Ishikawa (cell line): ENCODE measurements around the gene PDE4B.

ENCODE experiments used
- CEBPB ChIP-seq: IDR thresholded peaks from 2 replicates; pipeline ENCODE4 v1.6.1; 2012
- CREB1 ChIP-seq: IDR thresholded peaks from 2 replicates; pipeline ENCODE4 v1.6.1; 2012; ENCODE audit warnings: low read depth
- EGR1 ChIP-seq: IDR thresholded peaks from 2 replicates; pipeline ENCODE4 v1.6.1; 2012
- EP300 ChIP-seq: IDR thresholded peaks from 2 replicates; pipeline ENCODE4 v1.6.1; 2012; ENCODE audit warnings: borderline replicate concordance
- FOXM1 ChIP-seq: IDR thresholded peaks from 2 replicates; pipeline ENCODE4 v1.6.1; 2012; ENCODE audit warnings: low read depth, borderline replicate concordance
- NFIC ChIP-seq: IDR thresholded peaks from 2 replicates; pipeline ENCODE4 v1.6.1; 2012
- RAD21 ChIP-seq: IDR thresholded peaks from 2 replicates; pipeline ENCODE4 v1.6.1; 2012; ENCODE audit warnings: low read depth
- TAF1 ChIP-seq: IDR thresholded peaks from 2 replicates; pipeline ENCODE4 v1.6.1; 2012; ENCODE audit warnings: low read depth, mild to moderate bottlenecking
- TCF12 ChIP-seq: IDR thresholded peaks from 2 replicates; pipeline ENCODE4 v1.6.1; 2012; ENCODE audit warnings: low read depth
- TEAD4 ChIP-seq: IDR thresholded peaks from 2 replicates; pipeline ENCODE4 v1.6.1; 2012
- YY1 ChIP-seq: IDR thresholded peaks from 2 replicates; pipeline ENCODE4 v1.6.1; 2012; ENCODE audit warnings: low read depth
- ZBTB7A ChIP-seq: IDR thresholded peaks from 2 replicates; pipeline ENCODE4 v1.6.1; 2012; ENCODE audit warnings: low read depth
- TF ChIP-seq, protein P1 (sequence below): IDR thresholded peaks from 2 replicates; pipeline ENCODE4 v1.6.1; 2012
- TF ChIP-seq, protein P2 (sequence below): IDR thresholded peaks from 2 replicates; pipeline ENCODE4 v1.6.1; 2012
- TF ChIP-seq, protein P3 (sequence below): IDR thresholded peaks from 2 replicates; pipeline ENCODE4 v1.6.1; 2012; ENCODE audit warnings: low read depth, mild to moderate bottlenecking

PDE4B gene

DNA sequence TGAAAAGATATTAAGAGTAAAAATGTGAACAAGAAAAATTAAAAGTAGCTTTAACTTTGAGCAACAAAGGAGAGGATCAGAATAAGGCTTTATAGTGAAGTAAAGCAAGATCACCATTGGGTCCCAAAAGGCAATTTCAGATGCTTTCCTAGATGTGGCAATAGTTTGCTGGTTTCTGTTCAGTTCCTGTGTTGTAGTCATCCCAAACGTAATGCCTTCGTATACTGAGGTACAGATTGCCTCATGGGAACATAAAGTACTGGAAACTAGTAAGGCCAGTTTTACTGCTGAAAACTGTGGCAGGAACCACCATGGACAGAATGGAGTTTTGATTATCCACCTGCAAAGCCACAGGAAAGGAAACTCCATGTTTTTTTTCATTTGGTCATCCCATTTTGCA lies 457.8 kb downstream of the PDE4B start:
- TF ChIP-seq YY1 (no peak), CREB1 (no peak), FOXM1 (no peak), CEBPB (no peak), EGR1 (no peak)
- TF ChIP-seq, protein P1, sequence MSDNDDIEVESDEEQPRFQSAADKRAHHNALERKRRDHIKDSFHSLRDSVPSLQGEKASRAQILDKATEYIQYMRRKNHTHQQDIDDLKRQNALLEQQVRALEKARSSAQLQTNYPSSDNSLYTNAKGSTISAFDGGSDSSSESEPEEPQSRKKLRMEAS = no peak

- TF ChIP-seq TAF1 (no peak), FOXM1 (no peak), ZBTB7A (no peak), TCF12 (no peak), NFIC (no peak), CEBPB (no peak), RAD21 (no peak), CREB1 (no peak)
- TF ChIP-seq, protein P1 = no peak
- TF ChIP-seq, protein P2, sequence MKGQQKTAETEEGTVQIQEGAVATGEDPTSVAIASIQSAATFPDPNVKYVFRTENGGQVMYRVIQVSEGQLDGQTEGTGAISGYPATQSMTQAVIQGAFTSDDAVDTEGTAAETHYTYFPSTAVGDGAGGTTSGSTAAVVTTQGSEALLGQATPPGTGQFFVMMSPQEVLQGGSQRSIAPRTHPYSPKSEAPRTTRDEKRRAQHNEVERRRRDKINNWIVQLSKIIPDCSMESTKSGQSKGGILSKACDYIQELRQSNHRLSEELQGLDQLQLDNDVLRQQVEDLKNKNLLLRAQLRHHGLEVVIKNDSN = no peak
- TF ChIP-seq, protein P3, sequence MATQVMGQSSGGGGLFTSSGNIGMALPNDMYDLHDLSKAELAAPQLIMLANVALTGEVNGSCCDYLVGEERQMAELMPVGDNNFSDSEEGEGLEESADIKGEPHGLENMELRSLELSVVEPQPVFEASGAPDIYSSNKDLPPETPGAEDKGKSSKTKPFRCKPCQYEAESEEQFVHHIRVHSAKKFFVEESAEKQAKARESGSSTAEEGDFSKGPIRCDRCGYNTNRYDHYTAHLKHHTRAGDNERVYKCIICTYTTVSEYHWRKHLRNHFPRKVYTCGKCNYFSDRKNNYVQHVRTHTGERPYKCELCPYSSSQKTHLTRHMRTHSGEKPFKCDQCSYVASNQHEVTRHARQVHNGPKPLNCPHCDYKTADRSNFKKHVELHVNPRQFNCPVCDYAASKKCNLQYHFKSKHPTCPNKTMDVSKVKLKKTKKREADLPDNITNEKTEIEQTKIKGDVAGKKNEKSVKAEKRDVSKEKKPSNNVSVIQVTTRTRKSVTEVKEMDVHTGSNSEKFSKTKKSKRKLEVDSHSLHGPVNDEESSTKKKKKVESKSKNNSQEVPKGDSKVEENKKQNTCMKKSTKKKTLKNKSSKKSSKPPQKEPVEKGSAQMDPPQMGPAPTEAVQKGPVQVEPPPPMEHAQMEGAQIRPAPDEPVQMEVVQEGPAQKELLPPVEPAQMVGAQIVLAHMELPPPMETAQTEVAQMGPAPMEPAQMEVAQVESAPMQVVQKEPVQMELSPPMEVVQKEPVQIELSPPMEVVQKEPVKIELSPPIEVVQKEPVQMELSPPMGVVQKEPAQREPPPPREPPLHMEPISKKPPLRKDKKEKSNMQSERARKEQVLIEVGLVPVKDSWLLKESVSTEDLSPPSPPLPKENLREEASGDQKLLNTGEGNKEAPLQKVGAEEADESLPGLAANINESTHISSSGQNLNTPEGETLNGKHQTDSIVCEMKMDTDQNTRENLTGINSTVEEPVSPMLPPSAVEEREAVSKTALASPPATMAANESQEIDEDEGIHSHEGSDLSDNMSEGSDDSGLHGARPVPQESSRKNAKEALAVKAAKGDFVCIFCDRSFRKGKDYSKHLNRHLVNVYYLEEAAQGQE = no peak
Observed at GRCh38 chr1:66251546-66251945, 458.9 kb downstream of the PDE4B start.

- TF ChIP-seq RAD21 = peak; percentile 97
- TF ChIP-seq, protein P3 = no peak
Observed at GRCh38 chr1:66253330-66253921, 460.7 kb downstream of the PDE4B start.

DNA sequence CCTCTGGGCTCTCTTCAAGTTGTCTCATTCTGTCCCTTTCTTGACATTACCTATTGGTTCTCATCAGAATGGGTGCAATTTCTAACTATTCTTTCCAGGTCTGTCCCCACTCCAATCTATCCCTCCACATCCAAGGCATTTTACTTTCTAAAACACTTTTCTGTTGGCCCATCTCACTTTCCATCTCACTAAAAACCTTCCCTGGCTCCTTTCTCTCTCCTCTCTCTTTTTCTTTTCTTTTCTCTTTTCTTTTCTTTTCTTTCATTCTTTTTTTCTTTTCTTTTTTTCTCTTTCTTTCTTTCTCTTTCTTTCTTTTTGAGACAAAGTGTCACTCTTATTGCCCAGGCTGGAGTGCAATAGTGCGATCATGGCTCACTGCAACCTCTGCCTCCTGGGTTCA lies 462.1 kb downstream of the PDE4B start:
- TF ChIP-seq ZBTB7A = no peak
- no peak for TF ChIP-seq CEBPB
- TF ChIP-seq RAD21 = no peak
- TF ChIP-seq EP300 = no peak
- no peak for TF ChIP-seq EGR1
- TF ChIP-seq, protein P2 = no peak
- no peak for TF ChIP-seq YY1
- TF ChIP-seq, protein P3 = no peak
- TF ChIP-seq NFIC = no peak
- no peak for TF ChIP-seq TEAD4
- no peak for TF ChIP-seq TCF12
- TF ChIP-seq TAF1 = no peak
- no peak for TF ChIP-seq CREB1
- TF ChIP-seq, protein P1 = no peak
- no peak for TF ChIP-seq FOXM1
